GM23338 (cell line): ENCODE measurements around the gene C2CD4B.

Source experiments
- CREB1 ChIP-seq: fragments of 250-450 bp; sonication (Bioruptor Pico); IDR thresholded peaks from 2 replicates; pipeline ENCODE4 v1.5.0; 2020; ENCODE audit warnings: low read depth, mild to moderate bottlenecking, moderate library complexity
- CTCF ChIP-seq, 2 experiments: fragments of 200-600 bp in 1 of 2; sonication (generic) in 1 of 2; conservative IDR thresholded peaks; 2 replicates each; pipeline versions ENCODE4 v1.5.1 to v1.6.1; 2016 to 2017; ENCODE audit warnings: antibody characterized with exemption in 2 of 2, low read depth in 2 of 2, mild to moderate bottlenecking in 2 of 2, moderate library complexity in 1 of 2
- EZH2 ChIP-seq: fragments of 200-600 bp; sonication (generic); IDR thresholded peaks from one replicate; pipeline ENCODE4 v1.8.0; 2017; ENCODE audit warnings: antibody characterized with exemption, mild to moderate bottlenecking, low read depth; ENCODE audit not compliant: unreplicated experiment
- EZH2phosphoT487 ChIP-seq: fragments of 200-600 bp; sonication (generic); IDR thresholded peaks from one replicate; pipeline ENCODE4 v1.8.1; 2018; ENCODE audit warnings: antibody characterized with exemption; ENCODE audit not compliant: unreplicated experiment
- JUNB ChIP-seq: IDR thresholded peaks from one replicate; pipeline ENCODE4 v1.6.1; 2016; ENCODE audit warnings: antibody characterized with exemption; ENCODE audit not compliant: unreplicated experiment
- REST ChIP-seq: IDR thresholded peaks from one replicate; pipeline ENCODE4 v1.6.1; 2018; ENCODE audit warnings: antibody characterized with exemption; ENCODE audit not compliant: unreplicated experiment

GRCh38 chr15:62208884-62209283, 43.8 kb upstream of the C2CD4B start:
- TF ChIP-seq JUNB (no peak), CREB1 (CRISPR knock-in tag) (no peak), EZH2phosphoT487 (no peak), EZH2 (no peak), CTCF (conservative IDR thresholded peaks at IDR 0.05; ENCODE audit: low read depth in 2 of 2) (no peak), REST (no peak)
